NCI-H524 treated with DMSO at 0.1 percent for 48 hours (cell line): Measurements from ENCODE around the gene STAT4.

Experiments used
- DNase-seq: peaks from one replicate; lab custom pipeline; 2025; lab: John Stamatoyannopoulos, UW

The STAT4 gene

GRCh38 chr2:191041418-191042161, 109.2 kb downstream of the STAT4 start:
- DNase-seq = no peak

- no peak for DNase-seq
These were observed 111.2 kb downstream of the STAT4 start for GRCh38 chr2:191039616-191040015.

- DNase-seq = no peak
These were observed 112.1 kb downstream of the STAT4 start for GRCh38 chr2:191038741-191039140.

- DNase-seq = no peak
These were observed 112.5 kb downstream of the STAT4 start for GRCh38 chr2:191038241-191038725.

- DNase-seq = no peak
These were observed 113.4 kb downstream of the STAT4 start for GRCh38 chr2:191037351-191037750.

- DNase-seq = no peak
These were observed 114.4 kb downstream of the STAT4 start for GRCh38 chr2:191036363-191036762.

GRCh38 chr2:191032588-191033429, 118.0 kb downstream of the STAT4 start:
- DNase-seq = no peak

GRCh38 chr2:191031256-191031655, 119.5 kb downstream of the STAT4 start:
- DNase-seq = no peak

GRCh38 chr2:191030521-191031154, 120.2 kb downstream of the STAT4 start:
- no peak for DNase-seq

GRCh38 chr2:191029280-191029950, 121.4 kb downstream of the STAT4 start:
- no peak for DNase-seq

- no peak for DNase-seq
These were observed 124.4 kb downstream of the STAT4 start for GRCh38 chr2:191026377-191026776.

GRCh38 chr2:191025135-191025534, 125.7 kb downstream of the STAT4 start:
- no peak for DNase-seq

GRCh38 chr2:191023235-191023679, 127.5 kb downstream of the STAT4 start:
- DNase-seq = no peak

GRCh38 chr2:191020742-191021381, 129.9 kb downstream of the STAT4 start:
- DNase-seq = no peak

- DNase-seq = peak; percentile 73
These were observed 130.5 kb downstream of the STAT4 start for GRCh38 chr2:191020221-191020741.

- DNase-seq = no peak
These were observed 131.4 kb downstream of the STAT4 start for GRCh38 chr2:191019376-191019775.

GRCh38 chr2:191018643-191019119, 132.1 kb downstream of the STAT4 start:
- DNase-seq = no peak

- DNase-seq = no peak
These were observed 132.7 kb downstream of the STAT4 start for GRCh38 chr2:191018048-191018447.

GRCh38 chr2:191015831-191016230, 135.0 kb downstream of the STAT4 start:
- no peak for DNase-seq

GRCh38 chr2:191015239-191015638, 135.6 kb downstream of the STAT4 start:
- no peak for DNase-seq

- no peak for DNase-seq
These were observed 136.2 kb downstream of the STAT4 start for GRCh38 chr2:191014653-191015020.
